HG02973 (cell line): ENCODE results near the gene PRMT7.

Experiments
- ATAC-seq: cut with Tn5 transposase; IDR thresholded peaks from one replicate; pipeline ENCODE4 v1.9.1; 2021; ENCODE audit warnings: moderate library complexity; ENCODE audit not compliant: unreplicated experiment

The PRMT7 gene, protein sequence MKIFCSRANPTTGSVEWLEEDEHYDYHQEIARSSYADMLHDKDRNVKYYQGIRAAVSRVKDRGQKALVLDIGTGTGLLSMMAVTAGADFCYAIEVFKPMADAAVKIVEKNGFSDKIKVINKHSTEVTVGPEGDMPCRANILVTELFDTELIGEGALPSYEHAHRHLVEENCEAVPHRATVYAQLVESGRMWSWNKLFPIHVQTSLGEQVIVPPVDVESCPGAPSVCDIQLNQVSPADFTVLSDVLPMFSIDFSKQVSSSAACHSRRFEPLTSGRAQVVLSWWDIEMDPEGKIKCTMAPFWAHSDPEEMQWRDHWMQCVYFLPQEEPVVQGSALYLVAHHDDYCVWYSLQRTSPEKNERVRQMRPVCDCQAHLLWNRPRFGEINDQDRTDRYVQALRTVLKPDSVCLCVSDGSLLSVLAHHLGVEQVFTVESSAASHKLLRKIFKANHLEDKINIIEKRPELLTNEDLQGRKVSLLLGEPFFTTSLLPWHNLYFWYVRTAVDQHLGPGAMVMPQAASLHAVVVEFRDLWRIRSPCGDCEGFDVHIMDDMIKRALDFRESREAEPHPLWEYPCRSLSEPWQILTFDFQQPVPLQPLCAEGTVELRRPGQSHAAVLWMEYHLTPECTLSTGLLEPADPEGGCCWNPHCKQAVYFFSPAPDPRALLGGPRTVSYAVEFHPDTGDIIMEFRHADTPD

GRCh38 chr16:68310774-68311511 lies at the start of gene PRMT7, which contains the start of gene SLC7A6OS:
Gene PRMT7, plus strand, starts transcription at chr16:68311019. Its CDS starts 4,961 bp downstream, at chr16:68315980.
Gene SLC7A6OS, minus strand, starts transcription at chr16:68310946. Its CDS starts 20 bp downstream, at chr16:68310926.
- ATAC-seq, result peak; percentile 94

- no peak for ATAC-seq
These were observed 47.2 kb upstream of the PRMT7 start for GRCh38 chr16:68263559-68264127.

DNA sequence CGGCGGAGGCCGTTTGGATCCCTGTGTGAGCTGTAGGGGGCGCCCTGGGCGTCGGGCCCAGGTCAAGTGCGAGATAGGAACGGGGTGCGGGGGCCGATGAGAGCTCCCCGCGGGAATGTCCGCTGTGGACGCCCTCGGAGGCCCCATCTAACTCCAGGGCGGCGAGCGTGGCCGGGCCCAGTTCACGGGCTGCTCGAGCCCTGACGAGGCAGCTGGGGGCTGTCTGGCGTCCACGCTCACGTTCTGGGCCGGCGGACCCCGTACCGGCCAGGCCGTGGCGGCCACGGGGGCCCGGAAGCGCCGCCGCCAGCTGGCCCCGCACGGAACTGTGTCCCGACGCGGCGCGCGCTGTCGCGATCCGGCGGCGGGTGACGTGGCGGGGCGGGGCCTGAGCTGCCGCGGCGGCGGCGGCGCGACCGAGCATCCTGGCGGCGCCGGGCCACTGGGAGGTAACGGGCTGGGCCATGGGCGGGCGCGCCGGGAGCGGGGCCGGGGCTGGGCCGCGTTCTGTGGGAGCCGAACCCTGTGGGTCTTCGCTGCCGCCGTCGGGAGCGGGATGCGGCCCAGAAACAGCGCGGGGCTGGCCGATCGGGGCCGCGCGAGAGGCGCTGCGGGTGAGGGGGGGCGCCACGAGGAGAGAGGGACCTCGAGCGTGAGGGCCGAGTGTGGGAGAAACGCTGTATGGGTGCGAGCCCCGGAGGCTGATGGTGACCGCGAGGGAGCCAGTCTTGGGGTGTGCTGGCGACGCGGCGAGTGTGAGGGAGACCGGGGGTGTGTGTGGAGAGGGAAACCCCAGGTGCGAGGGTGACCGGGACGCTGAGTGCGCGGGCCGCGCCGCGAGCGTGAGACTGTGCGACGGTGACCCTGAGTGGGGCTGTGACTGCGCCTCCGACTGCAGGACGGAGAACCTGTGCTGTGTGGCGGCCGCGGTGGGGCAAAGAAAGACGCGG lies 46.4 kb upstream of the PRMT7 start, which contains the start of gene SLC7A6:
TSS of gene SLC7A6 (plus strand) at position 399 of the 950 bp plus-strand sequence. CDS start 10,201 bp downstream, outside the sequence.
- peak; percentile 59 for ATAC-seq

- no peak for ATAC-seq
These were observed 45.5 kb upstream of the PRMT7 start for GRCh38 chr16:68265078-68265920.

DNA sequence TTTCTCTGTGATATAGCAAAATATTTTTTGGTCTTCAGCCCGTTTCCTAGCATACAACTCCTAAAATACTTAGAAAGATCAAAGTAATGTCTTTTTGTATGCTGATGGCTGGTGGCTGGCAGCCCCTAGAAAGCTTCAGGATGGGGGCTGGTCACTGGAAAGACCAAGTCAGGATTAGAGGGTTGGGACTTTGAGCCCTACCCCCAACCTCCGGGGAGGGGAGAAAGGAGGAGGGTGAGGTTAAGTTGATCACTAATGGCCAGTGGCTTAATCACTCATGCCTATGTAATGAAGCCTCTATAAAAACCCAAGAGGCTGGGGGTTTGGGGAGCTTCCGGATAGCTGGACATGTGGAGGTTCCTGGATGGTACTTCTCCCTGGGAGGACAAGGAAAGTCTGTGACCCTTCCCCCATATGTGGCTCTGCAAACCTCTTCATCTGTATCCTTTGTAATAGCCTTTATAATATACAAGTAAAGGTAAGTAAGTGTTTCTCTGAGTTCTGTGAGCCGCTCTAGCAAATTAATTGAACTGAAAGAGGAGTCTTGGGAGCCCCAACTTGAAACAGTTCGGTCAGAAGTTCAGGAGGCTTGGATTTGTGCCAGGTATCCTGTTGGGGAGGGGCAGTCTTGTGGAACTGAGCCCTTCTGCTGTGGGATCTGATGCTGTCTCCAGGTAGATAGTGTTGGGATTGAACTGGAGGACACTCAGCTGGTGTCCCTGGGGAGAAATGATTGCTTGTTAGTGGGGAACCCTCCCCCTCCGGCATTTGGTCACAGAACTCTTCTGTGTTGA lies 43.0 kb upstream of the PRMT7 start:
- no peak for ATAC-seq

GRCh38 chr16:68269793-68270192 lies 41.0 kb upstream of the PRMT7 start:
- ATAC-seq, result no peak

- no peak for ATAC-seq
These were observed 40.5 kb upstream of the PRMT7 start for GRCh38 chr16:68270353-68270752.

DNA sequence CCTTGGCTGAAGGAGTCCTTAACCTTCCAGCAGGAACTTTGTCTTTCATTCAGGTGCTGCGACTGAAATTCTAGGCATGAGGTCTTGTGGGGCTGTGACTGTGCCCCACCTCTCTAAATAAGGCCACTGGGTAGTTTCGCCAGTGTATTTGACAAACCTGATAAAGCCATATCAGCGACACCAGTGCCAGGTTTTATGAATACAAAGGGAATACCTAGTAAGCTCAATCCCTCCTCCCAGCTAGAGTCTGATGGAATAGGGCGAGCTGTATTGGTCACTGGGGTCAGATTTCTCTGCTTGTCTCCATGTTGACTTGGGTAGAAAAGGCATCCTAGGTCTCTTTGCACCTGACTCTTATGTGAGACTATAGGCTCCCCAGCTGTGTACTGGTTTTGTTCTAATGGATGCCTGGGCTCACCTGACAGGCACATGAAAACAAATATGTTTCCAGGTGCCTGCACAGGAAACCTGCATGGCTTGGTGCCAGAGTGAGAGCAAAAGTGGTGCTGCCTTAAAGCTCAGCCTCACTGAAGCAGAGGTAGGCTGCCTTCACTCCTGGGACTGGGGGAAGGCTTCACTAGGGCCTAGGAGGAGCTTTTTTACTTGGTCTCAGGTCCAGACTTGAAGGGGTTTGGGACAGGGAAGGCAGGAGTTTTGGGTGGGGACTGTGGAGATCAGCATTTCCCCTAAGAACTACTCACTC lies 38.2 kb upstream of the PRMT7 start:
- no peak for ATAC-seq

GRCh38 chr16:68273459-68273858 lies 37.4 kb upstream of the PRMT7 start:
- no peak for ATAC-seq

DNA sequence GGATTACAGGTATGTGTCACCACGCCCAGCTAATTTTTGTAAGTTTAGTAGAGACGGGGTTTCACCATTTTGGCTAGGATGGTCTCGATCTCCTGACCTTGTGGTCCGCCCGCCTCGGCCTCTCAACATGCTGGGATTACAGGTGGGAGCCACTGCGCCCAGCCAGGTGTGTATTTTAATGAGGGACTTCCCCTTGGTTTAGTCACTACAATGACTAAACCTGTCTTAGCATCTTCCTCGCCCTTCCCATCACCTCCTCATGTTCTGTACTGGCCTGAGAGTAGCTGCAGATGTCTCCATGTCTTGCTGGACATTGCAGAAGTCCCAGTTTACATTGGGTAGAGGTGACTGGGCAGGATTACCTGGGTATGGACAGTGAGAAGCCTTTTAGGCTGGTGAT lies 36.9 kb upstream of the PRMT7 start:
- no peak for ATAC-seq

GRCh38 chr16:68274441-68274840 lies 36.4 kb upstream of the PRMT7 start:
- ATAC-seq, result no peak

DNA sequence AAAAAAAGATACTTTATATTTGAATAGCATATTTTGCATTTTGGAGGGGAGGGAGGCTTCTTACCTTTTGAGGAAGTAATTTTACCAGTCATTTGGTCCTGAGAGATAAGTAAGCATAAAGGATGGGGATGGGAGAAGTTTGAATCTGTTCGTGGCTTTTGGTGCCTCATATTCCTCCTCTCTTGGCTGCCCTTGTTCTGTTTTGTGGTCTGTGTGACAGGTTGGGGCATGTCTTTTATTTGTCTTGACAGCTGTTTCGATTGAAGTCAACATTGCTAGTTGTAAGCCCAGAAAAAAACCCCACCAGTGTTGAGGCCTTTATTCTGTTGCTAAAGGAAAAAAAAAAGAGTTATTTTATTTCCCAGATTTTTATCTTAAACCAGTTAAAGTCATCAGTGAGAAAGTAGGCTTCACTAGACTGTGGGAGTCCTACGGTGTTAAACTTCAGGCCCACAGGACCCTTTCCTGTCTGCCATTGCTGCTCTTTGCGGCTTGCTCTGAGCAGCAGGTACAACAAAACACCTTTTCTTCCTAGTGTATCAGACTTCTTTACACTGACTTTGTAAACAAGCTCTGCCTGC lies 35.1 kb upstream of the PRMT7 start:
- peak; percentile 63 for ATAC-seq

GRCh38 chr16:68276223-68276622 lies 34.6 kb upstream of the PRMT7 start:
- no peak for ATAC-seq

DNA sequence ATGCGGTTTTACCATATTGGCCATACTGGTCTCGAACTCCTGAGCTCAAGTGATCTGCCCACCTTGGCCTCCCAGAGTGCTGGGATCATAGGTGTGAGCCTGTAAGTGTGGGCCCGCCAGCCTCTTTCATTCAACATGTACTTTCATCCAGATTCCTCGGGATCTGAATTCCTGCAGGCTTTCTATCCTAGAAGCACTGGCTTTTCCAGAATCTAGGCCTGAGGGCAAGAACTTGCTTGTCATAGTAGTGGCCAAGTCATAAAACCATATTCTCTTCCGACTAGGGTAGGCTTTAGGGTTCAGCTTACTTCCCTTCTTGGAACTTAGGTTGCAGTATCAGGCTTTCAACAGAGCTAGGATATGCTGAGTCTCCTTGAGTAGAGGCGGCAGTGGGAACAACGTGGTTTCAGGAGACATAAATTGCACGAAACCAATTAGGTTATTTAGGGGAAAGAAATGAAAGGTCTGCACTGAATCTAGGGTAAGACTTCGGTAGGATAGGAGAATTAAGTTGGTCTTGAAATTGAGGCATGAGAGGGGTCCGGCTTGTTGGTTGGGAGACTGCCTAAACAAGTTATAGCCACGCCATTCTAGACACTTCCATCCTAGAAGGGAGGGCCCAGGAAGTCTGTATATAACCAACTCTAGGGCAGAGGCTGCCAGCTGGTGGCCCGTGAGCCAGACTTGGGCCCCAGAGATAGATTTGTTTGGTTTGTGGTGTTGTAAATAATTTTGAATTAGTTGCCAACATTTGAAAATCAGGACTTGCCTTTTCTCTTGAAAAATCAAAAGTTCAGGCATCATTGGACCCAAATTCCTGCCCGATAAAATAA lies 30.9 kb upstream of the PRMT7 start:
- ATAC-seq, result no peak

- ATAC-seq, result no peak
These were observed 29.3 kb upstream of the PRMT7 start for GRCh38 chr16:68281368-68282063.

GRCh38 chr16:68282064-68282452 lies 28.8 kb upstream of the PRMT7 start:
- ATAC-seq, result no peak
